22Rv1 (cell line): Measurements from ENCODE around the gene GTF2B.
"Not testable (repeated sequence)": the region's sequence is repeated elsewhere in the genome, so short reads cannot be mapped to it uniquely, and the experiment has no call there.

Source experiments
- H3K27ac ChIP-seq: fragments of 450-650 bp; 2 replicates; pipeline ENCODE4 v1.5.1; 2017
- ZFX ChIP-seq: fragments of 450-650 bp; IDR thresholded peaks from 2 replicates; pipeline ENCODE4 v1.6.1; 2017; ENCODE audit warnings: antibody characterized with exemption, borderline replicate concordance
- TF ChIP-seq, protein P1 (sequence below): fragments of 450-650 bp; IDR thresholded peaks from 2 replicates; pipeline ENCODE4 v1.5.1; 2017; ENCODE audit warnings: mild to moderate bottlenecking

GTF2B gene, protein sequence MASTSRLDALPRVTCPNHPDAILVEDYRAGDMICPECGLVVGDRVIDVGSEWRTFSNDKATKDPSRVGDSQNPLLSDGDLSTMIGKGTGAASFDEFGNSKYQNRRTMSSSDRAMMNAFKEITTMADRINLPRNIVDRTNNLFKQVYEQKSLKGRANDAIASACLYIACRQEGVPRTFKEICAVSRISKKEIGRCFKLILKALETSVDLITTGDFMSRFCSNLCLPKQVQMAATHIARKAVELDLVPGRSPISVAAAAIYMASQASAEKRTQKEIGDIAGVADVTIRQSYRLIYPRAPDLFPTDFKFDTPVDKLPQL

DNA sequence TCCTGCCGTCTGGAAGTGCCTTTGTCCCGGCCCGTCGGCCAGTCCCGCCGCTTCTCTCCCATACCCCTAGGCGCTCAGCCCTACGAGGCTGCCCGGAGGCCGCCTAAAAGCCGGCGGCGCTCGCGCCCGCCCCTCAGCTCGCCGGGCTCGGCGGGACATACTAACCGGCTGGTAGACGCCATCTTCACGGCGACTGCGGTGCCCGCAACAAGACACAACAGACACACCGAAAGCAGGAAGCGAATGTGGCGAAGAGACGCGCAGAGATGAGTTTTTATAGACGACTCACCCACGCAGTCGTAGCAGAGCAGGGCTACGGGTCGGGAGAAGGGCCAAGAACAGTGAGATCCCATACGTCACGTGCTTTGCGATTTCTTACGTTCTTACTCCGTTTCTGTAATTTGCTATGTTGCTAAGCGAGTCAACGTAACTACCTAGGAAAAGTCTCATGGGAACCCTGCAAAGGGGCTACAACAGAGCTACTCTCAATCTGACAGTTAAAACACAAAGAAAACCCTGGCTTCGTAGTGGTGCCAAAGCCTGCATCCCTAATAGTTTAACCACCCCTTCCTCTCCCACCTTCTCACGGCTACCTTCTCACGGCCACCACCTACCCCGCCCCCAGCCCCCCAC, at the start of gene GTF2B:
GTF2B (minus strand) TSS at position 250 of the 633 bp plus-strand sequence; CDS start at position 182, 68 bp downstream.
- TF ChIP-seq, protein P1, sequence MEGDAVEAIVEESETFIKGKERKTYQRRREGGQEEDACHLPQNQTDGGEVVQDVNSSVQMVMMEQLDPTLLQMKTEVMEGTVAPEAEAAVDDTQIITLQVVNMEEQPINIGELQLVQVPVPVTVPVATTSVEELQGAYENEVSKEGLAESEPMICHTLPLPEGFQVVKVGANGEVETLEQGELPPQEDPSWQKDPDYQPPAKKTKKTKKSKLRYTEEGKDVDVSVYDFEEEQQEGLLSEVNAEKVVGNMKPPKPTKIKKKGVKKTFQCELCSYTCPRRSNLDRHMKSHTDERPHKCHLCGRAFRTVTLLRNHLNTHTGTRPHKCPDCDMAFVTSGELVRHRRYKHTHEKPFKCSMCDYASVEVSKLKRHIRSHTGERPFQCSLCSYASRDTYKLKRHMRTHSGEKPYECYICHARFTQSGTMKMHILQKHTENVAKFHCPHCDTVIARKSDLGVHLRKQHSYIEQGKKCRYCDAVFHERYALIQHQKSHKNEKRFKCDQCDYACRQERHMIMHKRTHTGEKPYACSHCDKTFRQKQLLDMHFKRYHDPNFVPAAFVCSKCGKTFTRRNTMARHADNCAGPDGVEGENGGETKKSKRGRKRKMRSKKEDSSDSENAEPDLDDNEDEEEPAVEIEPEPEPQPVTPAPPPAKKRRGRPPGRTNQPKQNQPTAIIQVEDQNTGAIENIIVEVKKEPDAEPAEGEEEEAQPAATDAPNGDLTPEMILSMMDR: no peak
- TF ChIP-seq ZFX: no peak
- peak within 1 kb of the TSS; percentile 80 for H3K27ac ChIP-seq

DNA sequence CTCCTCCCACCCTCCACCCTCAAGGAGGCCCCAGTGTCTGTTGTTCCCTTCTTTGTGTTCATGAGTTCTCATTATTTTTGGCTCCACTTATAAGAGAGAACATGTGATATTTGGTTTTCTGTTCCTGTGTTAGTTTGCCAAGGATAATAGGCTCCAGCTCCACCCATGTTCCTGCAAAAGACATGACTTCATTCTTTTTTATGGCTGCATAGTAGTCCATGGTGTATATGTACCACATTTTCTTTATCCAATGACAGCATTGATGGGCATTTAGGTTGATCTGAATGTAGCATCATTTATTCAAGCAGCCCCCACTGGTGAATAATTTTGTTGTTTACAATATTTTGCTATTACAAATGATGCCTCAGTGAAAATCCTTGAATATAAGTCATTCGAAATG, 47.2 kb upstream of the GTF2B start:
- H3K27ac ChIP-seq: not testable (repeated sequence)

DNA sequence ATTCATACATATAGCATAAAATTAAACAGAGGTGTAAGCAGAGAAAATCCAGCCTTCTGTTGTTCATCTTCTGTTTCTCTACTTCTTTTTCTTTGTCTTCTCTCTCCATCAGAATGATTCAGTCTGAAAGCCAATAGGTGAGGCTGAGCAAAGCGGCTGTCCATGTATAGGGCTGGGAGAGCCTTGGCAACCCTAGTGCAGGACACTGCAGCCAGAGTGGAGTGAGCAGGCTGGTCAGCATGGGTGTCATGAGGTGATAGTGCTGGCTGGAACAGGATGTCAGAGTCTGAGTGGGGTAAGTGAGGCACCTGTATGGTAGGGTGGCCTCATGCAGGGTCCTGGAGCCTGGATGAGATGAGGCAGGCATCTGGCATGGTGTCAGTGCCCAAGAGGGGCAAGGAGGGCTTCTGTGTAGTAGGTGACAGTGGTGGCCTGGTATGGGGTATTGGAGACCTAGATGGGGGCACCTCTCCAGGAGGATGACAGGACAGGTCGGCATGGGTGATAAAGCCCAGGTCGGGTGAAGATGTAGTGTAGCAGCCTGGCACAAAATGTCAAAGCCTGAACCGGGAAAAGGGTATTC, 45.5 kb upstream of the GTF2B start:
- no peak for TF ChIP-seq ZFX
- TF ChIP-seq, protein P1: no peak
- no peak overlapping the region for H3K27ac ChIP-seq

DNA sequence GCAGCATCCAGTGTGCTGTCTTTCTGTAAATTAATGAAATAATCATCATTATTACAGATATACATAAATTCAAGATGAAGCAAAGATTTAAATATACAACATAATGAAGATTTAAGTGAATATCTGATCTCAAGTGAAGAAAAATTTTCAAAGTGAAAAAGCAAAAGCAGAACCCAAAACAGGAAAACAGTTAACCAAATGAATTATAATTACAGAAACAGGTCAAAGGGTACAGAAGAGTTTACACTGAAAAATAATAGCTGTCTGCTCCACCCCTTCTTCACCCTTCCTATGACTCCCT, 44.8 kb upstream of the GTF2B start:
- TF ChIP-seq, protein P1: peak; percentile 67
- no peak for TF ChIP-seq ZFX
- no peak overlapping the region for H3K27ac ChIP-seq

DNA sequence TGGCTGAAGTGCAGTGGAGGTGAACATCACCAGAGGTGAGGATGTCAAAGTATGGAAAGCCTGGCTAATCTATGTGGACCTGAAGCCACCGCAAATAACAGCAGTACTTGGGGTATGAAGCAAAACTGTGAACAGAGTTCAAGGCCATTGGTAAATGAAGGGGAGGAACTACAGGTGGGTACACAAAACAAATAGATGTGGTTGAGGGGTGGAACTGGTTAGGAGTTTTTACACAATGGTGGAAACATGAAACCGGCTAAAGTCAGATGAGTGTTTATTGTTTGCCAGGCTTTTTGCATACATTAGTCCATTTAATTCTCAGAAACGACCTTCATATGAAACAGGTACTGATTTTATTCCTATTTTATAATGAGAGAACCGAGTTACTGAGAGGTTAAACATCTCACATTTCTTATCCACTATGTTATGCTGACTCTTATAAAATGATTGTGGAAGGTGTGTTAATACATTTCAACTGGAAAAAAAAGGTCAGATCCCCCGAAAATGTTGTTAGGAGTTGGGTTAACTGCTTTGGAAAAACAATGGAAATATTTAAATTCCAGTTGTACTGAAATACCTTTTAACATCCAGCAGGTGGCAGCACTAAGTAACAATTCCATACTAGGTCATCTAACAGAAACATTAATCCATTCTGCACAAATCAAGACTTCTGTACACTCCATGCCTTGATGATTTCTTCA, 44.3 kb upstream of the GTF2B start:
- H3K27ac ChIP-seq: no peak overlapping the region
- TF ChIP-seq, protein P1: peak; percentile 83
- no peak for TF ChIP-seq ZFX

DNA sequence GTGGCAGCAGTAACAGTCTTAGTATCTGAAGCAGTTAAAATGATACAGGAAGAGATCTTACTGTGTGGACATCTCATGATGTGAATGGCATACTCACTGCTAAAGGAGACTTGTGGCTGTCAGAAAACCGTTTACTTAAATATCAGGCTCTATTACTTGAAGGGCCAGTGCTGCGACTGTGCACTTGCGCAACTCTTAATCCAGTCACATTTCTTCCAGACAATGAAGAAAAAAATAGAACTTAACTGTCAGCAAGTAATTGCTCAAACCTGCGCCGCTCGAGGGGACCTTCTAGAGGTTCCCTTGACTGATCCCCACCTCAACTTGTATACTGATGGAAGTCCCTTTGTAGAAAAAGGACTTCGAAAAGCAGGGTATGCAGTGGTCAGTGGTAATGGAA, 38.8 kb upstream of the GTF2B start:
- not testable (repeated sequence) for H3K27ac ChIP-seq

DNA sequence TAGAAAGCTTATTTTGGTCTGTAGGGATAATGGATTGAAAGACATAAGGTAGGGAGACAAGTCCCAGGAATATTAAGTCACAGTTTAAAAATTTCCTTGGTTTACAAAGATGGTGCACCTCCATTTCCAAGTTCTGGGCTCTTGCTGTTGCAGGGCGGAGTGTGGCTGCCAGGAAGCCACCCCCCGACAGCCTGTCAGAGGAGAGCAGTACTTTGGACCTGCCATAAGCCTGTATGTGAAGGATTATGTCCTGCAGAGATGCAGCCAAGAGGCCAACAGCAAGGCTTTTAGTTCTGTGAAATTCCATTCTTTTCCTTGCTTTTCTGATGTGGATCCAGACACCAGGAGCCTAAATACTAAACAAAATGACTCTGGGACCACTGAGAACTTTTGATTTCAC, 31.9 kb upstream of the GTF2B start:
- H3K27ac ChIP-seq: no peak overlapping the region
- TF ChIP-seq ZFX: no peak
- TF ChIP-seq, protein P1: no peak

DNA sequence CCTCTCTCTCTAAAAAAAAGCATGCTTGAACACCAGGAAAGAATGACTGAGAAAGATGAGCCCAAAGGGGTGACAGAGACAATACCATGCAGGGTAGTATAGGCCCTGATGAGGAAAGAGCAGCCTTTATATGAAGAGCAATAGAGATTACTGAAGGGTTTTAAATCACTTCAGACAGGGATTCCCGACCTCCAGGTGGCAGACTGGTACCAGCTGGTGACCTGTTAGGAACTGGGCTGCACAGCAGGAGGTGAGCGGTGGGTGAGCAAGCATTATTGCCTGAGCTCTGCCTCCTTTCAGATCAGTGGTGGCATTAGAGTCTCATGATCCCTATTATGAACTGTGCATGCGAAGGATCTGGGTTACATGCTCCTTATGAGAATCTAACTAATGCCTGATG, 30.8 kb upstream of the GTF2B start:
- TF ChIP-seq, protein P1: 0 out of 2 replicates have a peak, but pooled peaks have one; percentile 15
- no peak for TF ChIP-seq ZFX
- no peak overlapping the region for H3K27ac ChIP-seq
